OCI-M2 (cell line): Measurements from ENCODE around the gene EXOC7.
"Not testable (repeated sequence)": the region's sequence is repeated elsewhere in the genome, so short reads cannot be mapped to it uniquely, and the experiment has no call there.

Experiments used
- DNase-seq: peaks from one replicate; lab custom pipeline; 2025; ENCODE audit not compliant: unreplicated experiment; lab: John Stamatoyannopoulos, UW

The EXOC7 gene

GRCh38 chr17:76044475-76045007 lies 59.0 kb downstream of the EXOC7 start:
- not testable (repeated sequence) for DNase-seq

- DNase-seq: not testable (repeated sequence)
These were observed 60.7 kb downstream of the EXOC7 start for GRCh38 chr17:76042868-76043267.

- no peak for DNase-seq
These were observed 63.2 kb downstream of the EXOC7 start for GRCh38 chr17:76040376-76040775.

- DNase-seq: no peak
These were observed 64.5 kb downstream of the EXOC7 start for GRCh38 chr17:76039121-76039520.

DNA sequence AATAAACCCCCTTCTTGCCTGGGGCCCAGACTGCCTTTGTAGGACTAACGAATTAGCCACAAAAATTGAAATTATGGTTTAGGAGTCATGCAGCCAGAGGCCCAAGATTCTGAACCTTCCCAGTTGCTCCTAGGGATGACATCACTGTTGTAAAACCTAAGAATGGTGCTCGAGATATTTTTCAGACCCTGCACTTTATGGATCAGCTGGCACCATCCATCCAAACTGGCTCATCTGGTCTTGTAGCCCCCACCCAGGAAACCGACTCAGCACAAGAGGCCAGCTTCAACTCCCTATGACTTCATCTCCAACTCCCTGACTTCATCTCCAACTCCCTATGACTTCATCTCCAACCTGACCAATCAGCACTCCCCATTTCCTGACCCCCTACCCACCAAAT lies 65.5 kb downstream of the EXOC7 start:
- no peak for DNase-seq

DNA sequence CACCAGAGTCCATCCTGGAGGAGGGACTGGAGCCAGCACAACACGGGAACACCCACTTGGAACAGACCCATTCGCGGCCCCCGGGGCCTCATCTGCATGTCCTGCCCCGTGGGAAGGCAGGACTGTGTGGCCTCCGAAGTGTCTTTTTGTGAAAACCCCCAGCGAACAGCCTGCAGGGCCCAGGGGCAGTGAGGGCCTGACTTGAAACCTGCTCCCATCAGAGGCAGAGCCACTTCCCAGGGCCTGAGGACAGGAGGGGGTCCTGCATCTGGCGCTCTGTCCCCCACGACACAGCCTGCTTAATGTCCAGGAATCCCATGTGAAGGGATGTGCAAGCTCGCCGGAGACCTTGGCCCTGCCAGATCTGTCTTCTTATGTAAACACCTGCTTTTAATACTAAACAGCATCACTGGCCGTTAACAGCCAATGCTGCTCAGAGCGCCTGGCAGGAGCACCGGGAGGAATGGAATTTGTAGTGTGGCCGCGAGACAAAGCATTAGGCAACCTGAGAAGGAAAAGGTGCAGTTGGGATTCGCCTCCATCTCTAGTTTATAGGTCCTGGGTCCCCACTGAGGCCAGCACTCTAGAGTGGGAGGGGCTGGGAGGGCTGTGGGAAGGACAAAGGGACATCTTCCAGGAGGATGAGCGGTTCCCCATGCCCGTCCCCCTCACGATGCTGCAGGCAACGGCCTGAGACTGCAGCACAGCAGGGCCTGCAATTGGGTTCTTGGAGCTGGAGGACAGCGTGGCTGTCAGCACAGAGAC lies 66.9 kb downstream of the EXOC7 start:
- no peak for DNase-seq

DNA sequence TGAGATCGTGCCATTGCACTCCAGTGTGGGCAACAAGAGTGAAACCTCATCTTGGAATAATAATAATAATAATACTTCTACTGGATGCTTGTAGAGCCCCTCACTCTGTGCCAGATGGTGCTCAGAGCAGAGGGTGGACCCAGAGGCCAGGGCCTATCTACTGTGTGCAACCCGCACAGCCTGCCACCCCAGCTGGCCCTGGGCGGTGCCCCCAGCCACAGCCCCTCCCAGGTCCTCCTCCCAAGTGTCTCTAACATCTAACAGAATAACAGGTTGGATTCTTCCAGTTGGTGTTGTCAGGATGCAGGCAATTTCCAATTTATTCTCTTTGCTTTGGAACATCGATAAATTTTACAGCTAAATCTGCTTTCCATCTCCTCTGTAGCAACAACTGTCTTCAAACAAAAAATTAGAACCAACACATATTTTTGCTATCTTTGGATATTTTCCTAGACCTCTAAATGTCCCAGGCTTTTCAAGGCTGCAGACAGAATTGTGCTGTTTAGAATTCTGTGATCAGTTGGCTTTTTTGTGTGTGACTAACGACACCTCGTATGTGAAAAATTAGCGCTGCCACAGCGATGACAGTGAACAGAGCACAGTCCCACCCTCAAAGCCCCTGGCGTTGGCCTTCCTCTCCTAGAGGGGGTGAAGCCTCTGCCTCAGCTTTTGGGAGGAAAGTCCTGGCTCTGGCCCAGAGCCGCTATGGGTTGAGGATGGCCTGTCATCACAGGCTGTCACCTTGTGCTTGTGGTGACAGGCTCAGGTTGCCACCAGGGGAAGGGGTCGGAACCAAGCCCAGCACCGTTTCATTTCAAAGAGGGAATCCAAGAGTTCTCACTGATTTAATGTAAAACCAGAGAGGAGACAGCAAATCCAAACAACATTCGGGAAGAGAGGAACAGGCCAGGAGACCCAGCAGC lies 68.9 kb downstream of the EXOC7 start:
- DNase-seq: no peak

- DNase-seq: no peak
These were observed 70.4 kb downstream of the EXOC7 start for GRCh38 chr17:76033139-76033538.

DNA sequence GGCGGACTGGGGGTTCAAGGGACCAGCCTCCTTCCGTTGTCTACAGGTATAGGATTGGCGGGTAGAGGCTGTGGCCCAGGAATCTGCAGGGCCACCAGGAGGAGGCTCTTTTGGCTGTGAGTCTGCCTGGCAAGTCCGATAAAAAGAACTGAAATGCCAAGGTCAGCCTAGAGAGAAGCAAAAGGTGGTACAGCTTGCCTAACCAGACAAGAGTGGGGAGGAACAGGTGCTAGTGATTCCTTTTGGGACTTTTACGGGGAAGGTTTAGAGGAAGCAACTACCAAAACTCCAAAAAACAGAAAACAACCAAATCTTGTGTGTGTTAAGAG lies 70.8 kb downstream of the EXOC7 start:
- DNase-seq: no peak

DNA sequence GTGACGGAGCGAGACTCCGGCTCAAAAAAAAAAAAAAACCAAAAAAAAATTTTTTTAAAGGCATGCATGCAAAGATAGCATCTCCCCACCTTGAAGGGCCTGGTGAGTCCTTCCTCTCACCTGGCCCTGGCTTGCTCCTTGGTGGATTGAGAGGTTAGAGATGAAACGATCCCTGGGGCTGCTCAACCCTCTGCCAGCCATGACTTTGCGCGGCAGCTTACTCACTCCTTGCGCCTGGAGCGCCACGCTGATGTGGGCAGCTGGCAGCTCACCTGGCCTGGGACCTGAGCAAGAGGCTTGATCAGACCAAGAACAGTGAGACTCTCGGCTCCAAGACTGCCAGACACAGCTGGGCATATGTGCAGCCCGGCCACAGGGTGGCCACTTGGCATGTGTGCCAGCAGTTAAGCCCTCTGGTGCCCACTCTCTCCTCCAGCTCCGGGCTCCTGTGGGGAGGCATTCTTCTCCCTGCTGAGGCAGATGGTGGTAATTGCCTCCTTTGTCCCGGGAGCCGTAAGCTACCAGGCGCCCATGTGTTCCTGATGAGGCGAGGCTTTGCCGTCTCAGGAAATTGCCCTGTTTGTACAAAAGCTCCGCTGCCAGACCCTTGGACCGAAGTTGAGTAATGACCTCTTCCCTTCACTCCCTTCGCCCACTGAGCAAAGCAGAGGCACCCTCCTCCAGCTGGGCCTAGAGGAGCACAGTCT lies 71.4 kb downstream of the EXOC7 start:
- no peak for DNase-seq
